Pulmonary artery endothelial cell (primary cell): Measurements from ENCODE around the gene TMEM129. TPM values are rescaled to one million over a fixed set of nuclear protein-coding genes. Genes with fewer than 3 reads are reported as not detected.

Source experiments
- DNase-seq: peaks from one replicate; pipeline ENCODE4 v3.0.0-alpha.2; 2011; ENCODE audit warnings: low read depth, low spot score
- total RNA-seq: library from RNA; depleted of rRNA; stranded (reverse); fragments of >200 nt; gene quantifications from 2 replicates; pipeline ENCODE4 v1.2.3, GENCODE V29; 2014

Gene TMEM129, protein sequence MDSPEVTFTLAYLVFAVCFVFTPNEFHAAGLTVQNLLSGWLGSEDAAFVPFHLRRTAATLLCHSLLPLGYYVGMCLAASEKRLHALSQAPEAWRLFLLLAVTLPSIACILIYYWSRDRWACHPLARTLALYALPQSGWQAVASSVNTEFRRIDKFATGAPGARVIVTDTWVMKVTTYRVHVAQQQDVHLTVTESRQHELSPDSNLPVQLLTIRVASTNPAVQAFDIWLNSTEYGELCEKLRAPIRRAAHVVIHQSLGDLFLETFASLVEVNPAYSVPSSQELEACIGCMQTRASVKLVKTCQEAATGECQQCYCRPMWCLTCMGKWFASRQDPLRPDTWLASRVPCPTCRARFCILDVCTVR
- total RNA-seq, result 20.1 and 32.4 TPM in 2 replicates

DNA sequence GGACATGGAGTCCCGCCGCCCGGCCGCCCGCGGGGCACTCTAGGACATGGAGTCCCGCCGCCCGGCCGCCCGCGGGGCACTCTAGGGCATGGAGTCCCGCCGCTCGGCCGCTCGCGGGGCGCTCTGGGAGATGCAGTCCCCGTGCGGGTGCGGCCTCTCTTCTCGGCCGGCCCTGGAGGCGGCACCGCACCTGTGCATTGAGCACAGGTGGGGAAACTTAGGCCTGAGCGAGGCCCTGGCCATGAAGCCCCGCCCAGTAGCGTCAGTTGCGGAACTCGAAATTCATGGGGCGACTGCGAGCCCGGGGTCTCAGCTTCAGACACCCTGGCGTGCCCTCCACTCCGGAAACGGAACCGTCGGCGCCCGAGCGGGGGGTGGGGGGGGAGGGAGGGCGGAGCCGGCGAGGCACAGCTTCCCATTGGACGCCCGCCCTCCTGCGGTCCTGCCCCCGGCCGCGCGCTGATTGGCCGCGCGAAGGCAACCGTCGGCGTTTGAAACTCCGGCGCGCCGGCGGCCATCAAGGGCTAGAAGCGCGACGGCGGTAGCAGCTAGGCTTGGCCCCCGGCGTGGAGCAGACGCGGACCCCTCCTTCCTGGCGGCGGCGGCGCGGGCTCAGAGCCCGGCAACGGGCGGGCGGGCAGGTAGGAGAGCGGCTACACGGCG is at the start of gene TMEM129, which contains the start of gene TACC3:
Gene TMEM129 (minus strand): TSS at position 321 of the 663 bp plus-strand sequence. CDS start 486 bp downstream, outside the sequence.
Gene TACC3 (plus strand): TSS at position 519 of the 663 bp plus-strand sequence. CDS start 1,901 bp downstream, outside the sequence.
- peak; percentile 60 for DNase-seq

DNA sequence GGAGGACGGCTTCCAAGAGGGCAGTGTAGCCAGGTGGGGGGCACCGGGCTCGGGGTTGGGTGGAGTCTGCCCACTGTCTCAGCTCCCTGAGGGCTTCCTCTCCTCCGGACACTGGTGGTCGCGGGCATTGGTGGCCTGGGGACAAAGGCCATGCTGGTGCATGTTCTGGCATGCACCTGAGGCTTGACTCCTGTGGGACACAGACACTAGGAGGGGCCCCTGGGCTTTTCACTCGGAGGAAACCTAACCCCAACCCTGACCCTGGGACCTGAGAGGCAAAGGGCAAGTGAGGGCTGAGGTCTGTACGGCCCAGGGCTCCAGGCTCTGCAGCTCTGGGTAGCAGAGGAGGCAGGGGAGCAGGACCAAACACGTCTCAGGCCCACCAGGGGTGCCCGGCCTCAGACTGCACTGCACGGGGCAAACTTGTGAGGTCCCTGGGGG is 49.7 kb upstream of the TMEM129 start:
- DNase-seq, result no peak

DNA sequence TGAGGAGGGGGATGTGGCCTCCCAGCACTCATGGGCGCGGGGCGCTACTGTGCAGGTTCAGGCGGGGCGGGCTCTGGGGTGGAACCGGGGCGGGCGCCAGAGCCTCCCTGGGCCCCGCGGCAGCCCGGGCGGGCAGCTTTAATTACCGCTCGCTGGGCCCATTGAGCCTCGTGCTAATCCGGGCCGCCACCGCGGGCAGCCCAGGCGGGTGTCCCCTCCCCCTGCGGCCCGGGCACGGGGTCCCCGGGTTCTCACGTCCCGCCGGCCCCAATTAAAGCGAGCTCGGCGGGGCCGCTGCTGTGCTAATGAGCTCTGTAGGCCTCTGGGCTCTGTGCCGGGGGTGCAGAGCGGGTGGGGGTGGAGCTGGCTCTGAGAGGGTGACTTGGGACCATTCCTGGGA is 49.1 kb upstream of the TMEM129 start:
- no peak for DNase-seq

DNA sequence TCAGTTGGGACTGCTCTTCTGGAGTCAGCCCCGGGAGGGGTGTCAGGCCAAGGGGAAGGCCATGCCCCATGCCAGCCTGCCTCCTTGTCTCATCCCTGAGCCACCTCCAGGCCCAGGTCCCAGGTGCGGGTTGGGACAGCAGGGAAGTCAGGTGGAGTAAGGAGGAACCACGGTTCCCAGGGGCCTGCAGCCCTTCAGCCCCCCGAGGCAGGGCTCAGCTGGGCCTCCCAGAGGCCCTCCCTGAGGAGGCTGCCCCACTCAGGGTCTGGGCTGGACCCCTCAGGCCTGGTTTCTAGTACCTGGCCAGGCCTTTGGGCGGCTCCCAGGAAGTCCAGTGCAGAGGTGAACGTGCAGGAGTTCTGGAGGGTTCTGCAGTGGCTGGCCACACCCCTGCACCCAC is 48.6 kb upstream of the TMEM129 start:
- DNase-seq, result no peak

DNA sequence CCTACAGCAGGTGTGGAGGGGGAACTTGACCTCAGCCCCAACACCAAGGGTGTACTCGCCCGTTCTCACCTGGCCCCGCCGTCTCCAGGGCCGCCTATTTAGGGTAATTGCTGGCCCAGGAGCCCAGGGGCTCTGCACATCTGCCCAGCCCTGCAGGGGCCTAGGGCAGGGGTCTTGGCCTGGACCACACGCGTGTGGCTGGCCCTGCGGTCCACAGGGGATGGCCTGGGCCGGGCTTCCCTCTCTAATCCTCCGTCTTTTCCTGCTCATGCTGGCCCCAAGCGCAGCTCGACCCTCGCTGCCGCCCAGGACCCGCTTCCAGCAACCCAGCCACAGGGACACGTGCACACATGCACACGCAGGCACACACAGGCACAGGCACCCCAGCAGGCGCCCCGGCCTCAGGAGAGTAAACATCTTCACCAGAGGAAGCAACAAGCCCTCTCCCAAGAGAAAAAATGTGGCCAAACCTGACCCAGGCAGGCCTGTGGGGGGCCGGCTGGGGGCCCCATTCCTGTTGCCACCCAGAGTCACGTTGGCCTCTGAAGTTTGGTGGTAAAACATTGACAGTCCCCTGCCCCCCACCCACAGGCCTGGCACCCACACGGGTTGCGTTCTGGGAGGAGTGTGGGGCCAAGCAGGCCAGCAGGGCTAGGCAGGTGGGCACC is 47.4 kb upstream of the TMEM129 start:
- DNase-seq, result no peak

DNA sequence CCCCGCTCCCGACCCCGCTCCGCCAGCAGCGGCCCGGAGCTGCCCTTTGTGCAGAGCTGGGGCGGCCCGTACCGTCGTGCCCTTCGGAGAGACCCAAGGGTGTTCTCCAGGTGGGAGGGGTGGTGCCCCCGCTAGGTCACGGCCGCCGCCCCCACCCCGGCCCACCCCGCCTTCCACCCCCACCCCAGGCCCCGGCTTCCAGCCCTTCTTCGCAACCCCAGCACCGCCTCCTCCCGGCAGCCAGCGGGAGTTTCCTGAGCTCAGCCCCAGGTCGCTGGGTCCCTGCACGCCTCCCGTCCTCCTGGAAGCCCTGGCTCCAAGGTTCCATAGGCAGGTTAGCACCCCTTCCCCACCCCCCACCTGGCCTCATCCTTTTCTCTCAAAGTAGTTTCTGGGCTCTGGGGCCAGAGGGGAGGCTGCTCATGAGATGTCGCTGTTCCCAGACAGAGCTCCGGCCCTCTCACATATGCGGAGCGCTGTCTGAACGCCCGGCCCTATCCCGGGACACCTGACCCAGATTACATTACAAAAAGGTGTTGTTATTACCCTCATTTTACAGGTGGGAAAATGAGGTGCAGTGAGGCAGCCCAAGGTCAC is 46.7 kb upstream of the TMEM129 start:
- no peak for DNase-seq

DNA sequence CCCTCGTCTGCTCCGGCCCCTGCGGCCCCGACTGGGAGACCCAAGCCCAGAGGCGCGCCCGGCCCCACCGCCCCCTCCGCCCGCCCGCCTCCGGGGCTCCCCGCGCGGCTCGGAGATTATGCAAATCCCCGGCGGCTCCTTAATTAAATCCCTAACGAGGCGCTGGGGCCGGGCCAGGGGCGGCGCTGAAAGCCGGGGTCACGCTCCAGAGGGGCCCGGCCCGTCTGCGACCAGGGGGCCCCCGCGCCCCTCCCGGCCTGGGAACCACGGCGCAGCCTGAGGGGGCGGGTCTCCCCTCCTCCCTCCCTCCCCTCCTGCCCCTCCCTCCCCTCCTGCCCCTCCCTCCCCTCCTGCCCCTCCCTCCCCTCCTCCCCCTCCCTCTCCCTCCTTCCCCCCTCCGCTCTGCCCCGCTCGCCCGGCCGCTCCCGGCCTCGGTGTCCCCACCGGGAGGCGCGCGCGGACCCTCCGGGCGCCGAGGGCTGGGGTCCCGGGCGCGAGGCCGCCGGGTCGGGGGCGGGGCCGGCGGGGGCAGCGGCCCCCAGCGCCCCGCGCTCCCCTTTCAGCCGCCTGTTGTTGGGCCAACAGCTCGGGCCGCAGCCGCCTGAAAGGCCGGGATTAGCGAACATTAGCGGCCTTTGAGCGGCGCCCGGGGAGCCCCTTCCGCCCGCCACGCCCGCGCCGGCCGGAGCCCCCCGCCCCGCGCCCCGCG is 46.1 kb upstream of the TMEM129 start:
- DNase-seq, result no peak

DNA sequence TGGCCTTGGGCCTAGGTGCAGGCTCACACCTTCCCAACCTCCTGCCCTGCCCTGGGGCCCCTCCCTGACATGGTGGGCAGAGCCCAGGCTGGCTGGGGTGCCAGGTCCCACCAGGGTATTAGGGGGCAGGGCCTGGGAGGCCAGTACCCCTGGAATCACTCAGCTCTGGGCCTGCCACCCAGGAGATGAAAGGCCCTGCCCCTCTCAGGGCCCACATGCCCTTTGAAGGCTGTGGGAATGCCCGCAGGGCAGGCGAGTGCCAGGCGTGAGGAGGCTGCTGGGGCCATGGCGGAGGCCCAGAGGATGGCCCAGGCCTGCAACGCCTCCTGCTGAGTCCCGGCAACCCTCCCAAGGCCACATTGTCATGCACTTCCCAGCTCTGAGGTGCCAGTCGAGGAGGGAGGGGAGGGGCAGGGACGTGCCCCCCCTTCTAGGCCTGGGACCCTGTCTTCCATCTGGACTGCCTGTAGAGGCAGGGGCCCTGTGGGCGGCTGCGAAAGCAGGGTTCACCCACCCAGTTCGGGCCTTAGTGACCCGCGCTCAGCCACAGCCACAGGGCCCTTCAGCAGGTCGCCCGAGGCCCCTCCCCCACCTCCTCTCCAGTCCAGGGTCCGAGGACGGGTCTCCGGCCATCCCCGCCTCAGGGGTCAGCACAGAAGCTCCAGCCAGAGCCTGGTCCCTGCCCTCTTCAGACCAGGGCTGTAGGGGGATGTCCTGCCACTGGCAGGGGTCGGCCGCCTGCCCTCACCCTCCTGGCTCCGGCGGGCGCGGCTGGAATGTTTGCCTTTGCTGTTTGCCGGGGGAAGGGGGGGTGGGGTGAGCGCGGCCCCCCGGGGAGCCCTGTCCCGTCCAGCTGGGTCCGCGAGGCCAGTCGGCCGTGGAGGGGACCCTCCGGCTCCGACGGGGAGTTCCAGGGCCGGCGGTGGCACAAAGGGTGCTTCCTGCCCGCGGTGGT is 45.3 kb upstream of the TMEM129 start:
- no peak for DNase-seq

DNA sequence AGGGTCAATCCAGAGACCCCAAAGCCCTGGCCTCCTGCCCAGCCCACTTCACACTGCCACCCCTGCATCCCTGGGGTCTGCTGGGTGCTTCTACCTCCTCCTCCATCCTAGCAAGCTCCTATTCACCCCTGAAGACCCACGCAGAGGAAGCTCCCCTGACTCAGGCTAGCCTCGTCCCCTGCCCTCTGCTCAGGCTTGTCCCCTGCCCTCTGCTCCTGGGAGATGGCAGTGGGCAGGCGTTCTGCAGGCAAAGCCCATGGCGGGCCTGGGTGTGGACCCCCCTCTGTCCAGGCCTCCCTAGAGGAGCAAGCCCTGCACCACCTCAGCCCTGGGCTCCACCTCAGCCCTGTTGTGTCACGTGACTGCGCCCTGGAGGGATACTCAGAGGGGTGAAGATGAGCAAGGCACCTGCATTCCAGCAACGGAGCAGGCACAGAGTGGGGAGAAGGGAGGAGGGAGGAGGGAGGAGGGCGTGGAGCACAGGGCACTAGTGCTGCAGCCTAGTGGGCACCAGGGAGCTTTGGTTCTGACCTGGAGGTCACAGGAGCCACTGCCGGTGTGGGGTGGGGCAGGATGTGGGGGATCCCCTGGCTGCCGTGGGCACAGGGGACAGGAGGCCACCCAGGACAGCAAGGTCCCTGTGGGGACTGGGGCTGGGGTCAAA is 44.4 kb upstream of the TMEM129 start:
- DNase-seq, result no peak

DNA sequence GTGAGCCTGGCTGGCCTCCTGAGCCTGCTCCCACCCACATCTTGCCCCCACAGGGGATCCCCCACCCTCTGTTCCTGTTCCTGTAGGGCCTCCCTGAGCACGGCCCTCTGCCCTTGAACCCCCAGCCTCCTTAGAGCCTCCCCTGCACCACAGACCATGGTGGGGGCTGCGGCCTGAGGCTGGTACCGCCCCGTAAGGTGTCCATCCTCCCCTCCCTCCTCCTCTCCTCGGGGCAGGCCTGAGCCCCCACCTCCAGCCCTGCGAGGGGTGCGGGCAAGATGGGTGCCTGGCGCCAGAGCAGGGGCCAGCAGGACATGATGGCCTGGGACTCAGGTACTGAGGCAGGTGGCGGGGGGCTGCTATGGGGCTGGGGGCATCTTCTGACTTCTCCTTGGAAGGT is 43.5 kb upstream of the TMEM129 start:
- no peak for DNase-seq

DNA sequence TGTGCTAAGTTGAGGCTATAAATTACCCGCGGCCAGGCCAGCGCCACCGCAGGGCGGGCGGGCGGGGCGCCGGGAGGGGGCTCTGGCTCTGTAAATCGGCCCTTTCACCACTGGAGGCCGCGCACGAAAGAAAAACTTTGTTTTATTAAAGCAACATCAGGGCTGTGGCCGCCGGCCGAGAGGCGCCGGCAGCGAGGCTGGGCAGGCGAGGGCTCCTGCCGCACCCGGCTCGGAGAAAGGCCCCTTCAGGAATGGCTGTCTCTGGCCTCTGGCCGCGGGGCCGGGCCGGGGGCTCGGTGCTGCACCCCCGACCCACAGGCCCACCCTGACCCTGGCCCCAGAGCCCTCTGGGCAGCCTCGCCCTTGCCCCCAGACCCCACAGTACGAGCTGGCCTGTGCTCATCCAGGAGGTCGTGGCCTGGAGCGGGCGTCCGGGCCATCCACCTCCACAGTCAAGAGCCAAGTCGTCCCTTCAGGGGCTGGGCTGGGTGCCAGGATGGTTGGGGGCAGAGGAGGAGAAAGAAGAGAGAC is 42.5 kb upstream of the TMEM129 start:
- DNase-seq, result no peak

DNA sequence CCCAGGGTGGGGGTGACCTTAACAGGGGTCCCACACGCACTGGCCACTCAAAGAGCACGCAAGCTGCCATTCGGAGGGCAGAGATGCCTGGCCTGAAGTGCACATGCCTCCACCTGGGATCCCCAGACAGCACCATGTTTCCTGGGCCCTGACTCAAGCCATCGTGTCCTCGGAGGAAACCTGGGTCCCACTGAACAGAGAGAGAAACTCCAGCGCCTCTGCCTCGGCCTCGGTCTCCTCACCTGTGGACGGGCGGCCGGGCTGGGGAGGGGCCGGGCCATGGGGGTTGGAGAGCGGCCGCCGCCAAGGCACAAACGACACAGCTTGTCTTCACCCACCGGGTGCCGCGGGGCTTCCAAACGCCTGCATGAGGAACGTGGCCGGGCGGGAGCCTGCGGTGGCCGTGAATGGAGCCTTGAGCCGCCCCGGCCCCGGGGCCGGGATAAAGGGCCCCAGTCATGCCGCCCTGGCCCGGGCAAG is 42.0 kb upstream of the TMEM129 start:
- no peak for DNase-seq

DNA sequence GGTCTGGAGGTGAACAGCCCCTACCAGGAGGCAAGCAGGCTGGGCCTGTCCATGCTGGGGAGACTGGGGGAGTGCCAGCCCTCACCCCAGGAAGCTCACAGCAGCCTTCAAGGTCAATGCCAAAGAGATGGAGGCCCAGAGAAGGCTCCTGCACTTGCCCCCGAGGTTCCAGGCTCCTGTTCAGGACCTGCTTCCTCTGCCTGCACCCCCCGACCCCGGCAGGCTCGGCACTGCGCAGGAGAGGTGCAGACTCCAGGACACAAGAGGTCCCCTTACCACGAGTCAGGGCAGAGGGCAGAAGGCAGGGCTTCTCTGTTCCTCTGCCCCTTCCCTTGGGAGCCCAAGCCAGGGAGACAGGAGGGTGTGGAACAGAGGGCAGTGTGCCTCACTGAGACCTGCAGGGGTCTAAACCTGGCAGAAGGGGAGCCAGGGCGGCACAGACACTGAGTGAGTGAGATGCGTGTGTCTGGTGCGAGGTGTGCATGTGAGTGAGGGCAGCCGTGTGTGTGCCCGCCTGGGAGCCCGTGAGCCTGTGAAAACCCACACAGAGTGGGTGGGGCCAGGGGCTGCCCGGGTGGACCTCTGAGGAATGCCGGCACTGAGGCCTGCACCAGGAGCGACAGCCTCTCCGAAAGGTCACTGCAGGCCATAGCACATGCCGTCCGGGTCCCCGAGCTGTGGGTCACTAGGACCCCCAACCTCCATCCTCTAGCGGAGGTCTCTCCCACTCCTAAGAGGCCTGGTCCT is 41.3 kb upstream of the TMEM129 start:
- DNase-seq, result no peak

DNA sequence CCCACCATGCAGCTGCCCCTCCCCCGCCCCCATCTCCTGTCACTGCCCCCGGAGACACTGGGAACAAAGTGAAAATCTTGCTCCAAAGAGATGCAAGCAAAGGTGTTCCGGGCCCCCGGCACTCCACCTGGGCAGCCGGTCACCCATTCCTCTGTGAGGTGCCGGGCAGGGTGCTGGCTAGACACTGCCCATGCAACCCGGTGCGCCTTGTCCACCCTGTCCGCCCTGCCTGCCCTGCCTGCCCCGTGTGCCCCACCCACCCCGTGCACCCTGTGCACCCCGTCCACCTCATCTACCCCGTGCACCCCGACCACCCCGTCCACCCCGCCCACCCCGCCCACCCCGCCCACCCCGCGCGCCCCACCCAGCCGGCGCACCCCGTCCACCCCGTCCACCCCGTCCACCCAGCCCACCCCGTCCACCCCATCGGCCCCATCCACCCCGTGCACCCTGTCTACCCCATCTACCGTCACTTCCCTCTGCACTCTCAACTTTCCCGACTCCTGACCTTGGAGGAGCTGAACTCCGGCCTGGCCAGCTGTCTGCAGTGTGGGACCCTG is 40.1 kb upstream of the TMEM129 start:
- no peak for DNase-seq

DNA sequence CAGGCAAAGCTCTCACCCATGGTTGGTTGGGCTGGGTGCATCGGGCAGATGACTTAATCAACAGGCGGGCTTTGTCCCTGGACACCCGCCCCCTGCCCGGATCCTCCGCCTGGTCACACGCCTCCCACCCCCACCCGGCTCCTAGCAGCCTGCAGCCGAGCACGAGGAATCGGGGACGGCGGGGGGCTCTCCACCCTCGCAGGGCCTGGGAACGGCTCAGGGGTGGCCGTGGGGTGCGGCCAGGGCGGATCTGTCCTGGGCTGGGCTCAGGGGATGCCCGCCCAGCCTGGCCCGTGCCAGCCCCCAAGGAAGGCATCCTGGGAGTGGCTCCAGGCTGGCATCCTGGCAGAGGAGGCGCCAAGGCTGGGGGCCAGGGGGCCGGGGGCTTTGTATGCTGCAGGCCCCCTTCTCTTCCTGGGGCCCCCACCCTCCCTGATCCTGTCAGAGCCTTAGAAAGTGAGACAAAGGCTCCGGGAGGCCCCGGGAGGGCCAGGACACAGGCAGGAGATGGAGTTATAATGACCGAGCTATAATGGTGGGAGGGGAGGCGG is 39.5 kb upstream of the TMEM129 start:
- DNase-seq, result no peak

DNA sequence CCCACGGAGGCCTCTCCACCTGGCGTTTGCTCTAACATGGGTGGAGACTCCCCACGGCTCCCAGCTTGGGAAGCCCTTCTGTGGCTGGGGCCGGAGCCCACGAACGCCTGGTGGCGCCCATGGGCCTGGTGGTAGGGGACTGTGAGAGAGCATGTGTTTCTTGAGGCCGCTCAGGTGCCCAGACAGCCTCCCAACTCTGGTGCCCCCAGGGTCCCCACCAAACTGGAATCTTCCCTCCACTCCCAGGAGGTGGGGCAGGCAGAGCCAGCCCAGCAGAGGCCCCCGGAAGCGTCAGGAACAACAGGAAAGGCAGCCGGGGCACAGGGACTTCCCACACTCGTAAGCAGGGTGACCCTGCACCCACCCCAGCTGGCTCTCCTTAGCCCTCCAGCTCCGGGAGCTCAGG is 38.7 kb upstream of the TMEM129 start:
- DNase-seq, result no peak

DNA sequence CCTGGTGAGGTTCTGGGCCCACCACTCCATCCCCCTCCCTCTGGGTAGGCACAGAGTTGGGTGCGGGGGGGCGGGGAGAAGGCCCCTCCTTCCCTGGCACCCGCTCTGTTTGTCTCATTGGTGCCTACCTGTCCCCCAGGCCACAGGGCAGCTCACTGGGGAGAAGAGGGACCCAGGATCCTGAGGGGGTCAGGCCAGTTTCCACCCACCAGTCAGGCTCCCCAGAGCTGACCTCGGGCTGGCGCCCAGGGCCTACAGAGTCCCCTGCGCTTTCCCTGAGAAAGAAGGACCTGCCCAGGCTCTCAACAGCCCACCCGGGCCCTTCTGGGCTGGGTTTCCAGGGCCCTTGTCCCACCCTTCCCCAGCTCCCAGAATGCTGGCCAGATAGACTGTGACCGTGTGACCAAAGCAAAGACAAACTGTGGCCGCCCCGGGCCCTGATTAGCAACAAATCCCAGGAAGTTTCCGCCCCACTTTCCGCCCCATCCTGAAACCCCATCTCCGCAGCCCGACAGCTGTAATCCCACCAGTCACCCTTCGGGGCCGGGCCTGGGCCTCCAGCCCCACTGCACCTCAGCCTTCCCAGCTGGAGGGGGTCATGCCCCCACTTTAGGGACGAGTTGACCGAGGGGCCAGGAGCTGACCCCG is 38.2 kb upstream of the TMEM129 start:
- no peak for DNase-seq
